Astrocyte of the cerebellum (primary cell): ENCODE measurements around the gene TNKS2.

Experiments
- DNase-seq: peaks from one replicate; pipeline ENCODE4 v3.0.0-alpha.2; 2011; ENCODE audit warnings: low read depth
- H3K4me3 ChIP-seq: 2 replicates; pipeline ENCODE4 v1.5.1; 2011; ENCODE audit warnings: mild to moderate bottlenecking, low read depth, low read length, moderate library complexity
- CTCF ChIP-seq: IDR thresholded peaks from 2 replicates; pipeline ENCODE4 v1.5.1; 2012; ENCODE audit warnings: low read length, low read depth, moderate library complexity, mild to moderate bottlenecking; ENCODE audit errors: missing control alignments
- in situ Hi-C: cut with HindIII; loops from 2 replicates; pipeline ENCODE4 v1.10.0; 2017; ENCODE audit warnings: low sequenced_read_pairs

TNKS2 gene

GRCh38 chr10:91766676-91767075 is 31.6 kb upstream of the TNKS2 start:
- H3K4me3 ChIP-seq: no peak overlapping the region
- in situ Hi-C loops: no loop called here
- no peak for TF ChIP-seq CTCF

DNA sequence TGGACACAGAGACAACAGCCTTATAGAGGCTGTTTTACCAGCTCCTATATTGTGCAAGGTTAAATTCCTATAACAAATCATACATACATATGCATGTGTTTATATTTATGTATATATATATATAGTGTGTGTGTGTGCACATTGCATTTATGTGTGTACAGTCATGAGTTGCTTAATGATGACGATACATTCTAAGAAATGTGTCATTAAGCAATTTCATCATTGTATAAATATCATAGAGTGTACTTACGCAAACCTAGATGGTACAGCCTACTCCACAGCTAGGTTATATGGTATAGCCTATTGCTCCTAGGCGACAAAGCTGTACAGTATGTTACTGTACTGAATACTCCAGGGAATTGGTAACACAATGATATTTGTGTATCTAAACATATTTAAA is 30.1 kb upstream of the TNKS2 start:
- in situ Hi-C loops: no loop called here
- no peak for TF ChIP-seq CTCF
- no peak for DNase-seq
- H3K4me3 ChIP-seq: no peak overlapping the region

More at GRCh38 chr10:91766676-91767075, 31.6 kb upstream of the TNKS2 start:
- DNase-seq: no peak

DNA sequence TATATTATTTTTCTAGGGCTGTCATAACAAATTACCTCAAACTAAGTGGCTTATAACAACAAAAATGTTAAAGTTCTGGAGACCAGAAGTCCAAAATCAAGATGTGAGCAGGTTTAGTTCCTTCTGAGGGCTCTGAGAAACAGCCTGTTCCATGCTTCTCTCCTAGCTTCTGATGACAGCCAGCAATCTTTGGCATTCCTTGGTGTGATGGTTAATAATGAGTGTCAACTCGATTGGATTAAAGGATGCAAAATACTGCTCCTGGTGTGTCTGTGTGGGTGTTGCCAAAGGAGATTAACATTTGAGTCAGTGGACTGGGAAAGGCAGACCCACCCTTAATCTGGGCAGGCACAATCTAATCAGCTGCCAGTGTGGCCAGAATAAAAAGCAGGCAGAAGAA is 26.3 kb upstream of the TNKS2 start:
- in situ Hi-C loops: no loop called here
- H3K4me3 ChIP-seq: no peak overlapping the region
- no peak for DNase-seq
- no peak for TF ChIP-seq CTCF

- no peak overlapping the region for H3K4me3 ChIP-seq
- in situ Hi-C loops: no loop called here
- no peak for TF ChIP-seq CTCF
Observed at GRCh38 chr10:91772461-91772860, 25.8 kb upstream of the TNKS2 start.

DNA sequence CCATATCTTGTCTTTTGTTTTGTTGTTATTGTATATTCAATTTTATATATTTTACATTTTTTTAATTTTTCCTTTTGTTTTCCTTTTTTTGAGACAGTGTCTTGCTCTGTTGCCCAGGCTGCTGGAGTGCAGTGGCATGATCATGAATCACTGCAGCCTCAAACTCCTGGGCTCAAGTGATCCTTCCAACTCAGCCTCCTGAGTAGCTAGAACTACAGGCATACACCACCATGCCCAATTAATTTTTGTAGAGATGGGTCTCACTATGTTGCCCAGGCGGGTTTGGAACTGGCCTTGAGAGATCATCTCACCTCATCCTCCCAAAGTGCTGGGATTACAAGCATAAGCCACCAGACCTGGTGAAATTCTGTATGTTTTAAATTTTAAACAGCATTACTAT is 25.4 kb upstream of the TNKS2 start:
- in situ Hi-C loops: no loop called here
- no peak for TF ChIP-seq CTCF
- DNase-seq: no peak
- no peak overlapping the region for H3K4me3 ChIP-seq

More at GRCh38 chr10:91772461-91772860, 25.8 kb upstream of the TNKS2 start:
- no peak for DNase-seq

GRCh38 chr10:91774571-91774970 is 23.7 kb upstream of the TNKS2 start:
- H3K4me3 ChIP-seq: no peak overlapping the region
- no peak for DNase-seq
- in situ Hi-C loops: no loop called here
- no peak for TF ChIP-seq CTCF

DNA sequence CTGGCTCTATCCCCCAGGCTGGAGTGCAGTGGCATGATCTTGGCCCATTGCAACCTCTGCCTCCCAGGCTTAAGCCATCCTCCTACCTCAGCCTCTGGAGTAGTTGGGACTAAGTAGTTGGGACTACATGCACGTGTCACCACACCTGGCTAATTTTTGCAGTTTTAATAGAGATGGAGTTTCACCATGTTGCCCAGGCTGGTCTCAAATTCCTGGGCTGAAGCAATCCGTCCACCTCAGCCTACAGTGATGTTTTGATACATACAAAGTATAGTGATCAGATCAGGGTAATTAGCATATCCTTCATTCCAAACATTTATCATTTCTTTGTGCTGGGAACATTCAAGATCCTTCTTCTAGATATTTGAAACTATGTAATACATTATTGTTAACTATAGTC is 22.5 kb upstream of the TNKS2 start:
- DNase-seq: no peak
- in situ Hi-C loops: no loop called here
- no peak for TF ChIP-seq CTCF
- no peak overlapping the region for H3K4me3 ChIP-seq
